ENCODE results near the gene FAM131A. TPM values are rescaled to one million over a fixed set of nuclear protein-coding genes. Genes with fewer than 3 reads are reported as not detected.

The FAM131A gene
- total and polyA plus RNA-seq, 10 donors = 6.5 to 24.6 (median 14.3) TPM

DNA sequence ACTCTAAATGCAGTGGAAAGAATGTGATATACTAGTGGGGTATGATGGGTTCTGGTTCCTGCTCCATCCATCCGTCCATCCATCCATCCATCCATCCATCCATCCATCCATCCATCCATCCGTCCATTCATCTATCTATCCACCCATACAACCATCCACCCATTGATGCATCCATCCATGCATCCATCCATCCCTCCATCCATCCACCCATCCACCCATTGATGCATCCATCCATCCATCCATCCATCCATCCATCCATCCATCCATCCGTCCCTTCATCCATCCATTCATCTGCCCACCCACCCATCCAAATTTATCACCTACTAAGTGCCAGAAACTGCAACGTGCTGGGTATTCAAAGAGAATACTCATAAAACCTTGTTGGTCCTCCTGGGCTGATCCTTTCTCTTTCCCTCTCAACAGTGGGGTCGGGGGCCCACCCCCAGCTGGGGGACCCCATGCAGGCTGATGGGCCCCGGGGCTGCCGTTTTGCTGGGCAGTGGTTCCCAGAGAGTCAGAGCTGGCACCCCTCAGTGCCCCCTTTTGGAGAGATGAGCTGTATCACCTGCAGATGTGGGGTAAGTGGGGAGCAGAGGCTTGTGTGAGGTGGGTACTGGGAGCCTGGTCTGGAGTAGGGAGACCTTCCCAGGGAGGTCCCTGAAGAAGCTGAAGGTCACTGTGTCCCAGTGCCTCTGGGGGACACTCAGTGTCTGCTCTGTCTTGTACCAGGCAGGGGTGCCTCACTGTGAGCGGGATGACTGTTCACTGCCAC is 51.0 kb downstream of the FAM131A start:
- Histone ChIP-seq H3K9me3 (no peaks in the 10 kb centered on the region), H3K4me1 (peaks cover 0 to 11% (median 0%) of the 10 kb centered on the region in 6 donors), H3K27ac (no peak overlapping the region), H3K36me3 (peaks cover 0 to 16% (median 0%) of the 10 kb centered on the region in 6 donors), H3K27me3 (replicated peaks in 1 of 7) (peaks cover 0 to 21% (median 0%) of the 10 kb centered on the region in 7 donors), H3K4me3 (no peak overlapping the region)
- DNase-seq = no peak
- TF ChIP-seq POLR2A (IDR thresholded peaks at IDR 0.05) = no peak
- no peak for TF ChIP-seq POLR2AphosphoS5 (IDR thresholded peaks at IDR 0.05)
- TF ChIP-seq, protein P1, sequence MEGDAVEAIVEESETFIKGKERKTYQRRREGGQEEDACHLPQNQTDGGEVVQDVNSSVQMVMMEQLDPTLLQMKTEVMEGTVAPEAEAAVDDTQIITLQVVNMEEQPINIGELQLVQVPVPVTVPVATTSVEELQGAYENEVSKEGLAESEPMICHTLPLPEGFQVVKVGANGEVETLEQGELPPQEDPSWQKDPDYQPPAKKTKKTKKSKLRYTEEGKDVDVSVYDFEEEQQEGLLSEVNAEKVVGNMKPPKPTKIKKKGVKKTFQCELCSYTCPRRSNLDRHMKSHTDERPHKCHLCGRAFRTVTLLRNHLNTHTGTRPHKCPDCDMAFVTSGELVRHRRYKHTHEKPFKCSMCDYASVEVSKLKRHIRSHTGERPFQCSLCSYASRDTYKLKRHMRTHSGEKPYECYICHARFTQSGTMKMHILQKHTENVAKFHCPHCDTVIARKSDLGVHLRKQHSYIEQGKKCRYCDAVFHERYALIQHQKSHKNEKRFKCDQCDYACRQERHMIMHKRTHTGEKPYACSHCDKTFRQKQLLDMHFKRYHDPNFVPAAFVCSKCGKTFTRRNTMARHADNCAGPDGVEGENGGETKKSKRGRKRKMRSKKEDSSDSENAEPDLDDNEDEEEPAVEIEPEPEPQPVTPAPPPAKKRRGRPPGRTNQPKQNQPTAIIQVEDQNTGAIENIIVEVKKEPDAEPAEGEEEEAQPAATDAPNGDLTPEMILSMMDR (IDR thresholded peaks at IDR 0.05 in 8 of 11, conservative IDR thresholded peaks at IDR 0.05 in 3 of 11) = no peak
- WGBS, 5 donors = 71 to 84% (median 75%) methylated on average over 7 to 8 of the region's 8 CpGs
- intact Hi-C loops (cut with DNase I; ENCODE audit: low total_unique reads) = no loop called here

DNA sequence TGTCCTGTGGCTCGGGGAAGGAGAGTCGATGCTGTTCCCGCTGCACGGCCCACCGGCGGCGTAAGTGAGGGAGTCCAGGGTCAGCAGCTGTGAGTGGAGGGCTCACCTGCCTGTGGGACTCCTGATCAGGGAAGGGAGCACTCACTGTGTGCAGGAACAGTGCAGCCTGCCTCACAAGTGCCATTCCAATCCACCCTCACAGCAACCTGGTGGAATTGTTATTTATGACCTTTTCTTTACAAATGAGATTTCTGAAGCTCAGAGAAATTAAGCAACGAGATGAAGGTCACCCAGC is 51.5 kb downstream of the FAM131A start:
- Histone ChIP-seq H3K4me1 (peaks cover 0 to 11% (median 0%) of the 10 kb centered on the region in 6 donors), H3K27me3 (replicated peaks in 1 of 7) (peaks cover 0 to 18% (median 0%) of the 10 kb centered on the region in 7 donors), H3K27ac (no peak overlapping the region), H3K4me3 (no peak overlapping the region), H3K9me3 (no peaks in the 10 kb centered on the region), H3K36me3 (peaks cover 0 to 16% (median 0%) of the 10 kb centered on the region in 6 donors)
- DNase-seq = no peak
- 56 to 87% (median 76%) methylated on average over 2 to 8 of the region's 8 CpGs for WGBS, 5 donors
- TF ChIP-seq POLR2AphosphoS5 (IDR thresholded peaks at IDR 0.05) (no peak), POLR2A (IDR thresholded peaks at IDR 0.05) (no peak)
- TF ChIP-seq, protein P1 (IDR thresholded peaks at IDR 0.05 in 8 of 11, conservative IDR thresholded peaks at IDR 0.05 in 3 of 11) = no peak
- intact Hi-C loops (cut with DNase I; ENCODE audit: low total_unique reads) = no loop called here

DNA sequence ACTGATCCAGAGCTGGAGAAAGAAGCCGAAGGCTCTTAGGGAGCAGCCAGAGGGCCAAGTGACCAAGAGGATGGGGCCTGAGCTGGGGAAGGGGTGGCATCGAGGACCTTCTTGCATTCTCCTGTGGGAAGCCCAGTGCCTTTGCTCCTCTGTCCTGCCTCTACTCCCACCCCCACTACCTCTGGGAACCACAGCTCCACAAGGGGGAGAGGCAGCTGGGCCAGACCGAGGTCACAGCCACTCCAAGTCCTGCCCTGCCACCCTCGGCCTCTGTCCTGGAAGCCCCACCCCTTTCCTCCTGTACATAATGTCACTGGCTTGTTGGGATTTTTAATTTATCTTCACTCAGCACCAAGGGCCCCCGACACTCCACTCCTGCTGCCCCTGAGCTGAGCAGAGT is 52.0 kb downstream of the FAM131A start:
- Histone ChIP-seq H3K4me1 (peaks cover 0 to 11% (median 0%) of the 10 kb centered on the region in 6 donors), H3K36me3 (peaks cover 0 to 16% (median 0%) of the 10 kb centered on the region in 6 donors), H3K27ac (no peak overlapping the region), H3K9me3 (no peaks in the 10 kb centered on the region), H3K4me3 (no peak overlapping the region), H3K27me3 (replicated peaks in 1 of 7) (peaks cover 0 to 16% (median 0%) of the 10 kb centered on the region in 7 donors)
- intact Hi-C loops (cut with DNase I; ENCODE audit: low total_unique reads) = no loop called here
- TF ChIP-seq POLR2AphosphoS5 (IDR thresholded peaks at IDR 0.05) (no peak), POLR2A (IDR thresholded peaks at IDR 0.05) (no peak)
- TF ChIP-seq, protein P1 (IDR thresholded peaks at IDR 0.05 in 8 of 11, conservative IDR thresholded peaks at IDR 0.05 in 3 of 11) = no peak
- WGBS, 5 donors = 43 to 65% (median 54%) methylated on average over 5 of the region's 5 CpGs
- DNase-seq = no peak

DNA sequence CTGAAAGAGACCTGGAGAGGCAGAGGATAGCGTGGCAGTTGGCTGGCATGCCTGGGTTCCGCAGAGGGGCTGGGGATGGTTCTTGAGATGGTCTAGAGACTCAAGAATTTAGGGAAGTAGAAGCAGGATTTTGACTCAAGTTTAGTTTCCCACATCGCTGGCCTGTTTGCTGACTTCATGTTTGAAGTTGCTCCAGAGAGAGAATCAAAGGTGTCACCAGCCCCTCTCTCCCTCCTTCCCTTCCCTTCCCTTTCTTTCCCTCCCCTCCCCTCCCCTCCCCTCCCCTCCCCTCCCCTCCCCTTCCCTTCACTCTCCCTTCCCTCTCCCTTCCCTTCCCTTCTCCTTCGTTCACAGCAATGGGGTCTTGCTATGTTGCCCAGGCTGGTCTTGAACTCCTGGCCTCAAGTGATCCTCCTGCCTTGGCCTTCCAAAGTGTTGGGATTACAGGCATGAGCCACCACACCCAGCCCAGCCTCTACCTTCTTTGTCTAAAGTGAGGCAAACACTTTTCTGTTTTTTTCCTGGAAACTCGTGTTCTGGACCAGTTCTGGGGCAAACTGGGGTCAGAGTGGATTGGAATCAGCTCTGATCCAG is 52.6 kb downstream of the FAM131A start:
- peaks cover 0 to 11% (median 0%) of the 10 kb centered on the region in 6 donors for H3K4me1 ChIP-seq
- no peak for DNase-seq
- H3K36me3 ChIP-seq = peaks cover 0 to 10% (median 0%) of the 10 kb centered on the region in 6 donors
- WGBS, 5 donors = 70 to 88% (median 81%) methylated on average over 4 to 5 of the region's 5 CpGs
- H3K27ac ChIP-seq = no peak overlapping the region
- TF ChIP-seq, protein P1 (IDR thresholded peaks at IDR 0.05 in 8 of 11, conservative IDR thresholded peaks at IDR 0.05 in 3 of 11) = no peak
- TF ChIP-seq POLR2AphosphoS5 (IDR thresholded peaks at IDR 0.05) = no peak
- TF ChIP-seq POLR2A (IDR thresholded peaks at IDR 0.05) = no peak
- peaks cover 0 to 11% (median 0%) of the 10 kb centered on the region in 7 donors for H3K27me3 ChIP-seq (replicated peaks in 1 of 7)
- no peak overlapping the region for H3K4me3 ChIP-seq
- no peaks in the 10 kb centered on the region for H3K9me3 ChIP-seq
- intact Hi-C loops (cut with DNase I; ENCODE audit: low total_unique reads) = no loop called here
